GM12801 (cell line): Measurements from ENCODE around the gene POU2F1.

ENCODE experiments used
- TF ChIP-seq, protein P1 (sequence below): IDR thresholded peaks from one replicate; pipeline ENCODE4 v1.5.1; 2011; ENCODE audit warnings: control low read depth; ENCODE audit not compliant: insufficient read length; ENCODE audit errors: extremely low read depth

POU2F1 gene

DNA sequence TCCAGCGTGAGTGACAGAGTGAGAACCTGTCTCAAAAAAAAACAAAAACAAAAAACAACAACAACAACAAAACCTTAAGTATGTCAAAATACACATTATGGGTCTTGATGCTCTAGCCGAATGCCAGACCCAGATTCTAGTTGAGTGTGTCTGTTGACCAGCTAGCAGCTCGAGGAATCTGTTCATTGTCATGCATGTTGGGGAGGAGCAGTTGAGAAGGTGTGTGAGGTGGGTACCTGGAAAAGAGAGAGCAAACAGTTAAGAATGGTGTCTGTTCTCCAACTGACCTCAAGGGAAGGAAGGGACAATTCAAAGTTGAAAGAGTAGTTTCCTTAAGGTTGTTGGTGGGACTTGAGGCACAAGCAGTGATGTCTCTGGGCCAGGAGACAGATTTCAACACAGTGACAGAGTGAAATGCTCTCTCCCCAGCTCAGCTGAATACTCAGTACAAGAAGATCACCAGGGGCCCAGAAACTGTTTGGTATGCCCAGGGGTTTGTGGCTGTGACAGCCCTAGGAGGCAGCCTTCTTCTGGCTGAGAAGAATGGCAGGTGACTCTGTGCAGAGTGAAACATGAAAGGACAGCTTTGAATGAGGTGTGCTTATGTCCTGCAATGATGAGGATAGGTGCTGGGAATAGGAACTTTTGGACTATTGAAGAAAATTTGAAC, 14.4 kb upstream of the POU2F1 start:
- TF ChIP-seq, protein P1, sequence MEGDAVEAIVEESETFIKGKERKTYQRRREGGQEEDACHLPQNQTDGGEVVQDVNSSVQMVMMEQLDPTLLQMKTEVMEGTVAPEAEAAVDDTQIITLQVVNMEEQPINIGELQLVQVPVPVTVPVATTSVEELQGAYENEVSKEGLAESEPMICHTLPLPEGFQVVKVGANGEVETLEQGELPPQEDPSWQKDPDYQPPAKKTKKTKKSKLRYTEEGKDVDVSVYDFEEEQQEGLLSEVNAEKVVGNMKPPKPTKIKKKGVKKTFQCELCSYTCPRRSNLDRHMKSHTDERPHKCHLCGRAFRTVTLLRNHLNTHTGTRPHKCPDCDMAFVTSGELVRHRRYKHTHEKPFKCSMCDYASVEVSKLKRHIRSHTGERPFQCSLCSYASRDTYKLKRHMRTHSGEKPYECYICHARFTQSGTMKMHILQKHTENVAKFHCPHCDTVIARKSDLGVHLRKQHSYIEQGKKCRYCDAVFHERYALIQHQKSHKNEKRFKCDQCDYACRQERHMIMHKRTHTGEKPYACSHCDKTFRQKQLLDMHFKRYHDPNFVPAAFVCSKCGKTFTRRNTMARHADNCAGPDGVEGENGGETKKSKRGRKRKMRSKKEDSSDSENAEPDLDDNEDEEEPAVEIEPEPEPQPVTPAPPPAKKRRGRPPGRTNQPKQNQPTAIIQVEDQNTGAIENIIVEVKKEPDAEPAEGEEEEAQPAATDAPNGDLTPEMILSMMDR, result no peak

DNA sequence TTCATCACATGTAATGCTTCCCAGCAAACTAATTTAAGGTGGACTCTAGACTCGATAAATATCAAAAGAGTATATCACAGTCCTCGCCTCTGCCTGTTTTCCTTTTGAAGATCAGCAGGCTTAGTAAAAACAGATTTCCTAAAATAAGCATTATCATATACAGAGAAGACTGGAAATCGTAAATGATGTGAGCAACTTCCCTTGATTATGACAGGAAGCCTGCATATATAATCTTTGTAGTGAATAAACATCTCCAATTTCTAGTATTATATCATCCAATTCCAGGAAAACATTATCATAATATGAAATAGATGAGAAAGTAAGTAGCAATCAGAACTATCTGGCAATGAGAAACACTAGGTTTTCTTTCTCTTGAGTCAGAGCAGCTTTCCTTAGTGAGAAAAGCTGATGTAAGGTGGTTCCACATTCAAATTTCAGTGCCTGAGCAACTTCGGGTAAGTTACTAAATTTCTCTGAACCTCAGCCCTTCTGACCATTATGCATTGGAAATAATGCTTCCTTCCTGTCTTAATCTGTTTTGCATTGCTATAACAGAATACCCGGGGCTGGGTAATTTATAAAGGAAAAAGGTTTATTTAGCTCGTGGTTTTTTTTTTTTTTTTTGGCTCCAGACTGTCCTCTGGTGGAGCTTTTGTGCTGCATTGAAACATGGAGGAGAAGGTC, 12.6 kb upstream of the POU2F1 start:
- TF ChIP-seq, protein P1, result no peak

DNA sequence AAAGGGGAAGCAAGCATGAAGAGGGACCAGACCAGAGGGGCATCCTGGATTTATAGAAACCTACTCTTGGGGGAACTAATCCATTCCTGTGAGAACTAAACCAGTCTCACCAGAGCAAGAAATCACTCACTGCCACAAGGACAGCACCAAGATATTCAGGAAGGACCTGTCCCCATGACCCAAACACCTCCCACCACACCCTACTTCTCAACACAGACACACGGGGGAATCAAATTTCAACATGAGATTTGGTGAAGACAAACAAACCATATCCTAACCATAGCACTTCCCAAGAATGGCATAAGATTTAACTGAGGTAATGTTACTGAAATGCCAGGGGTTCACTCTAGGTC, 12.1 kb upstream of the POU2F1 start:
- TF ChIP-seq, protein P1, result no peak

DNA sequence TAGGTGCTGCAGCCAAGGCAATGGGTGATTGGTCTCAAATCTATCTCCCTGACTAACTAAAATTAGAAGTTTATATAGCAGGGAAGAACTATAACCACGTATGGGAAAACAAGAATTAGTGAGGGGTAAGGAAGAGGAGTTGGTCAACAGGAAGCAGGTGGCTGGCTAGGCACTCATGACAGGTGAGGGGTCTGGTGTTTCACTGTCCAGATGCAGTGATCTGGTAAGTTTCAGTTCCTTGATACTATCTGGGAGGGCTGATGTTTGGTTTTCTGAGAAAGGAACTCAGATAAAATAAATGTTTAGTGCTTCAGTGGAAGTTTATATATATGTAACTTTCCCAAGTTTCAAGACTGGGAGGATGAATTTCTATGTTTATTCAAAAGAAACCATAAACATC, 11.6 kb upstream of the POU2F1 start:
- TF ChIP-seq, protein P1, result no peak

DNA sequence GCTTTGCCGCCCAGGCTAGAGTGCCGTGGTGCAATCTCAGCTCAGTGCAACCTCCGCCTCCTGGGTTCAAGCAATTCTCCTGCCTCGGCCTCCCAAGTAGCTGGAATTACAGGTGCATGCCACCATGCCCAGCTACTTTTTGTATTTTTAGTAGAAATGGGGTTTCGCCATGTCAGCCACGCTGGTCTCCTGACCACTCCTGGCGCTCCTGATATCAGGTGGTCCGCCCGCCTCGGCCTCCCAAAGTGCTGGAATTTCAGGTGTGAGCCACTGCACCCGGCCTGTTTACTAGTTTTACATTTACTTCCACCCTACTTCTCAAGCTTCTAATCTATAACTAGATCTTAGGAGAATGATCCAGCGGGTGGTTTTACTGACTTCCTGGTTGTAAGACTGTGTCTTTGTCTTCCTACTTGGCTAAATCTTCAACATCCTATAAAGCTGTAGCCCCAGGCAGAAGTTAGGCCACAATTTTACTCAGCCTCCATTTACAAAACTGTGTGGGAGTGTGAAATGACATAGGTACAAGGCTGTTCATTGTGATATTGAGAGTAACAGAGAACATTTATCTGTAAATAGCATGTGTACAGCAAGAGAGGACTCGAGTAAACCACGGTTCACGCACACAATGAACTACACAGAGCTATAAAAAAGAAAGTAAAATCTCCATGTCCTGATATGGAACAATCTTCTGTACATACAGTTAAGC, 9.6 kb upstream of the POU2F1 start:
- TF ChIP-seq, protein P1, result no peak

DNA sequence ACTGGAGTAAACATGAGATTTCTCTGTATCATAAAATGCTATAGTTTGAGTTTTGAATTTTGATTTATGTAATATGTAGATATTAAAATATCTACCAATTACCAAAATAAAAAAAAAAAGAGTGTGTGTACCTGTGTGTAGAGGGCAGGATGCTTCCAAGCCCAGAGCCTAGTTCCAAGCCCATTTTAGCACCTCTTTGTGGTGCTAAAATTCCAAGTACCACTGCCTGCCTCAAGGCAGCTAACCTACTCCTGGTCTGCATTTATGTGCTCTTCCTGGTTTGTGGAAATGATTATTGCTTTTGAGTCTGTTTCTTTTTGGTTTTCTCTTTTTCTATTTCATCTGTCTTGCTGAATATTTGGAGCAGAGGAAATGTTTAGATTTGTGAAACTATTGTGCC, 8.7 kb upstream of the POU2F1 start:
- TF ChIP-seq, protein P1, result no peak

DNA sequence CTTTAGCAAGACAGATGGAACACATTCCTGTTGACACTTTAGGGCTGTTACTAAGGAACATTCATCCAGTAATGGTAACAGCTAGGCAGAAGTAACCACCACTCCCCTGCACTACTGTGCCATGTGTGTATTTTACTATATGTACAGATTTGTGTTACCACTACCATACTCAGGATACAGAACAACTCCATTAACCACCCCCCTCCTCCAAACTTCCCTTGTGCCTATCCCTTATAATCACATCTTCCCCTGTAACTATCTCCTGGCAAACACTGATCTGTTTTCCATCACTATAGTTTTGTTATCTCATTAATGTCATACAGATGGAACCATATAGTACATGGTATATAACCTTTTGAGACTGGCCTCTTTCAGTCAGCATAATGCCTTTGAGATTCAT, 3.9 kb upstream of the POU2F1 start:
- TF ChIP-seq, protein P1, result no peak
